ENCODE data around the gene TSHZ2.

DNA sequence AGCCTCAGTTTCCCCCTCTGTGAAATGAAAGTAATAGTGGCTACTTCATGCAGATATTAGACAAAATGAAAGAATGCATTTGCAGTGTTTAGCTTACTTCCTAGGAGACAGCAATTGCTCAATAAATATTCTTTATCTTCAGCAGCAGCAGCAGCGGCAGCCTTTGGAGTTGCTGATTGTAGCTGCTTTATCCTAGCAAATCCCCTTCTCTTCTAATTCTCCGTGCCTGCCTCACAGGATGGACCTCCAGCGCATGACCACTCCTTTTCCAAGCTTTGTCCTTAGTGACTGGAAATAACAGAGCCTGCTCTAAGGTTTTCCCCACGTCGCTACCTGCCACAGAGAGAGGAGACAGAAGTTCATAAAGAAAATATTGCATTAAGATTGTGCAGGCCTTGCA, 279.8 kb downstream of the TSHZ2 start:
- TF ChIP-seq POLR2A (IDR thresholded peaks at IDR 0.05) = no peak
- TF ChIP-seq, protein P1, sequence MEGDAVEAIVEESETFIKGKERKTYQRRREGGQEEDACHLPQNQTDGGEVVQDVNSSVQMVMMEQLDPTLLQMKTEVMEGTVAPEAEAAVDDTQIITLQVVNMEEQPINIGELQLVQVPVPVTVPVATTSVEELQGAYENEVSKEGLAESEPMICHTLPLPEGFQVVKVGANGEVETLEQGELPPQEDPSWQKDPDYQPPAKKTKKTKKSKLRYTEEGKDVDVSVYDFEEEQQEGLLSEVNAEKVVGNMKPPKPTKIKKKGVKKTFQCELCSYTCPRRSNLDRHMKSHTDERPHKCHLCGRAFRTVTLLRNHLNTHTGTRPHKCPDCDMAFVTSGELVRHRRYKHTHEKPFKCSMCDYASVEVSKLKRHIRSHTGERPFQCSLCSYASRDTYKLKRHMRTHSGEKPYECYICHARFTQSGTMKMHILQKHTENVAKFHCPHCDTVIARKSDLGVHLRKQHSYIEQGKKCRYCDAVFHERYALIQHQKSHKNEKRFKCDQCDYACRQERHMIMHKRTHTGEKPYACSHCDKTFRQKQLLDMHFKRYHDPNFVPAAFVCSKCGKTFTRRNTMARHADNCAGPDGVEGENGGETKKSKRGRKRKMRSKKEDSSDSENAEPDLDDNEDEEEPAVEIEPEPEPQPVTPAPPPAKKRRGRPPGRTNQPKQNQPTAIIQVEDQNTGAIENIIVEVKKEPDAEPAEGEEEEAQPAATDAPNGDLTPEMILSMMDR (IDR thresholded peaks at IDR 0.05) = no peak

Data from heart left ventricle (tissue), 13 donors.